ENCODE data around the gene STK10.
"Not testable (repeated sequence)": the region's sequence is repeated elsewhere in the genome, so short reads cannot be mapped to it uniquely, and the experiment has no call there.

The STK10 gene

DNA sequence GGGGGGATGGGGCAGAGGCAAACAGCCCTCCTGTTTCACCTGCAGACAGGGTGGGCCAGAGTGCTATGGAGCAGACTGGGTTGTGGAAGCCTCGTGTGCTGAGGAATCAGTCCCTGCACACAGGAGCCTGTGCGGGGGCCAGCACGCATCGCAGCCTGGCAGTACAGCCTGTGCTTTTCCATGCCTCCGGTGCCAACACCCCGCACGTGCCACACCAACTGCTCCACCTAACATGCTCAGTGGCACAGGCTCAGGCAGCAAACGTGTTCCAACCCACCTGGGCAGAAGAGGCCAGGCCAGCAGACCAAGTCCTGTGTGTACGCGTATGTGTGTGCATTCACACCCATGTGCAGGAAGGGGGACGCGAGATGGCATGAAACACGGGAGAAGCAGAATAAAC is 144.2 kb downstream of the STK10 start:
- Histone ChIP-seq H3K9ac (ENCODE audit: low read length) (no peak overlapping the region), H3K27me3 (ENCODE audit: control insufficient read depth, insufficient read depth, low read length) (no peaks in the 10 kb centered on the region), H3K36me3 (ENCODE audit: control insufficient read depth, insufficient read depth, low read length) (peaks cover 7% of the 10 kb centered on the region), H3K27ac (ENCODE audit: low read depth, low read length) (no peak overlapping the region), H3K4me1 (ENCODE audit: control insufficient read depth, insufficient read depth, low read length) (no peaks in the 10 kb centered on the region), H3K4me3 (ENCODE audit: low read length) (no peak overlapping the region)

DNA sequence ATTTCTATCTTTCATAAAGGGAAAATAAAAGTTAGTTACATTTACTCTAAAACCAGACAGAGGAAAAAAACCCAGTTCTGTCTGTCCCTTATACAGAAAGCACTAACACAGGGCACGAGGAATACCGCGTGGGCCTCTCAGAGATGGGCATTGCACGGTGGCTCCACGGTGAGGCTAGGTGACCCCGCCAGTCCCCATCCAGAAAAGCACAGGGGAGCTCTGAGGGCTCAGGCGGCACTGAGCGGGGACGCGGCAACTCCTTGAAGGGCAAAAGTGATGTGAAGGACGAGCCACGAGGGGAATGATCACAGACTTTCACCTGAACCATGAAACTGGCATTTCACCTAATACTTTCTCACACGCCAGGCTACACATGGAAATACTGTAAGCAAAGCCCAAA is 145.8 kb downstream of the STK10 start:
- Histone ChIP-seq H3K27ac (ENCODE audit: low read depth, low read length) (no peak overlapping the region), H3K27me3 (ENCODE audit: control insufficient read depth, insufficient read depth, low read length) (no peaks in the 10 kb centered on the region), H3K4me3 (ENCODE audit: low read length) (no peak overlapping the region)

DNA sequence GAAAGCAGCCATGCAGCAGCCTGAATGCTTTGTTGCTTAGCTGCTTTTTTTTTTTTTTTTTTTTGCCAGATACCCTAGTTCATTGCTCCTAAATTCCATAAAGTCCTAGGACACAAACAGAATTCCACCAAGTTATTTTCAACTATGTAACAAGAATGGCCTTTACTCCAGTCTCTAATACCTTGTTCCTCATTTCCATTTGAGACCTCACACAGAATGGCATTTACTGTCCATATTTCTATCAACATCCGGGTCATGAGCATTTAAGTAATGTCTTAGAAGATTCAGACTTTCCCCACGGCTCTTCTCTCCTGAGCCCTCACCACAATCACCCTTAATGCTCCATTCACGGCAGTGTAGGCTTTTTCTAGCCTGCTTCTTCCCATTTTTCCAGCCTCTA is 149.9 kb downstream of the STK10 start:
- Histone ChIP-seq H3K4me3 (ENCODE audit: low read length) (no peak overlapping the region), H3K36me3 (ENCODE audit: control insufficient read depth, insufficient read depth, low read length) (no peaks in the 10 kb centered on the region), H3K27me3 (ENCODE audit: control insufficient read depth, insufficient read depth, low read length) (no peaks in the 10 kb centered on the region), H3K4me1 (ENCODE audit: control insufficient read depth, insufficient read depth, low read length) (no peaks in the 10 kb centered on the region), H3K9ac (ENCODE audit: low read length) (no peak overlapping the region), H3K27ac (ENCODE audit: low read depth, low read length) (no peak overlapping the region)

More for the DNA sequence above, 145.8 kb downstream of the STK10 start:
- H3K36me3 ChIP-seq (ENCODE audit: control insufficient read depth, insufficient read depth, low read length) = peaks cover 7% of the 10 kb centered on the region
- H3K4me1 ChIP-seq (ENCODE audit: control insufficient read depth, insufficient read depth, low read length) = no peaks in the 10 kb centered on the region
- no peak overlapping the region for H3K9ac ChIP-seq (ENCODE audit: low read length)

DNA sequence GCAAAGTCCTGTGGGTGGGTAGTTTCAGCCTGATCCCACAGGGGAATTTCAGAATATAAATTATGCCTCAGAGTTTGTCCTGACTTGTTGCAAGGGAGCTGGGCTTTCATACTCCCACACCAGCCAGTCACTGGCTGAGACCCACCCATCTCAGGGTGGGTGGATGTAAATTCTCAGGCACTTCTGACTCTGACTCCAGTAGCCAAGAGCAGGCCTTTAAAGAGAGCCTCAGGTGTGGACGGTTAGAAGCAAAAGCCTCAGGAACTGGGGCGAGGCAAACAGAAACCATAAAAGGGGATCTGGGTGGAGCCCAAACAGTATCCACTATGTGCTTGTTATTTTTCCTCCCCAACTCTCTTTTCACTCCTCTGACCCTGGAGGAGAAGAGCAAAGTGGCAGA is 153.0 kb downstream of the STK10 start:
- Histone ChIP-seq H3K27me3 (ENCODE audit: control insufficient read depth, insufficient read depth, low read length) (no peaks in the 10 kb centered on the region), H3K27ac (ENCODE audit: low read depth, low read length) (no peak overlapping the region), H3K9ac (ENCODE audit: low read length) (no peak overlapping the region), H3K4me3 (ENCODE audit: low read length) (no peak overlapping the region), H3K4me1 (ENCODE audit: control insufficient read depth, insufficient read depth, low read length) (no peaks in the 10 kb centered on the region), H3K36me3 (ENCODE audit: control insufficient read depth, insufficient read depth, low read length) (no peaks in the 10 kb centered on the region)

DNA sequence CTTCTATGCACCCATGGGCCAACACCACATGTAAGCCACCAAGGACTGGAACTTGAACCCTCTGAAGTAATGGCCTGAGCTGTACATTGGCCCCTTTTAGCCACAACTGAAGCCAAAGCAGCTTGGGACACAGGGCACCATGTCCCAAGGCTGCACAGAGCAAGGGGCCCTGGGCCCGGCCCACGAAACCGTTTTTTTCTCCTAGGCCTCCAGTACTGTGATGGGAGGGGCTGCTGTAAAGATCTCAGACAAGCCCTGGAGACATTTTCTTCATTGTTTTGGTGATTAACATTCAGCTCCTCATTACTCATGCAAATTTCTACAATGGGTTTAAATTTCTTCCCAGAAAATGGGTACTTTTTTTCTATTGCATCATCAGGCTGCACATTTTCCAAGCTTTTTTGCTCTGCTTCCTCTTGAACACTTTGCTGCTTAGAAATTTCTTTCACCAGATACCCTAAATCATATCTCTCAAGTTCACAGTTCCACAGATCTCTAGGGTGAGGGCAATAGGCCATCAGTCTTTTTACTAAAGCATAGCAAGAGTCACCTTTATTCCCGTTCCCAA is 156.0 kb downstream of the STK10 start:
- no peaks in the 10 kb centered on the region for H3K36me3 ChIP-seq (ENCODE audit: control insufficient read depth, insufficient read depth, low read length)
- H3K4me3 ChIP-seq (ENCODE audit: low read length) = no peak overlapping the region
- no peaks in the 10 kb centered on the region for H3K4me1 ChIP-seq (ENCODE audit: control insufficient read depth, insufficient read depth, low read length)
- no peaks in the 10 kb centered on the region for H3K27me3 ChIP-seq (ENCODE audit: control insufficient read depth, insufficient read depth, low read length)
- no peak overlapping the region for H3K9ac ChIP-seq (ENCODE audit: low read length)
- H3K27ac ChIP-seq (ENCODE audit: low read depth, low read length) = no peak overlapping the region

DNA sequence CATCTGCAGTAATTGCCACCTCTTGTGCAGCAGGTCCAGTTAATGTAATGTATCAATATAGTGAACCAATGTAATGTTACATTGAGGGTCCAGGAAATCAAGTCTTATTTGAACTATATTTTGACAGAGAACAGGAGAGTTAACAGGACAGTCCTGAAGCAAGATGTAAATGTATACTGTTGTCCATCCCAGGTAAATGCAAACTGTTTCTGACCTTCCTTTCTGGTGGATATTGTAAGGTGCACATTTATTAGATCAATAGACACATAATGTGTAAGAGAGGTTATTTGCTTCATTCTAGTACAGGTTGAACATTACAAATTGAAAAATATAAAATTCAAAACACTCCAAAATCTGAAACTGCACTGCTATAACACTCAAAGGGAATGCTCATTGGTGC is 158.1 kb downstream of the STK10 start:
- Histone ChIP-seq H3K36me3 (ENCODE audit: control insufficient read depth, insufficient read depth, low read length) (no peaks in the 10 kb centered on the region), H3K27ac (ENCODE audit: low read depth, low read length) (no peak overlapping the region), H3K4me1 (ENCODE audit: control insufficient read depth, insufficient read depth, low read length) (no peaks in the 10 kb centered on the region), H3K27me3 (ENCODE audit: control insufficient read depth, insufficient read depth, low read length) (no peaks in the 10 kb centered on the region), H3K4me3 (ENCODE audit: low read length) (no peak overlapping the region), H3K9ac (ENCODE audit: low read length) (no peak overlapping the region)

DNA sequence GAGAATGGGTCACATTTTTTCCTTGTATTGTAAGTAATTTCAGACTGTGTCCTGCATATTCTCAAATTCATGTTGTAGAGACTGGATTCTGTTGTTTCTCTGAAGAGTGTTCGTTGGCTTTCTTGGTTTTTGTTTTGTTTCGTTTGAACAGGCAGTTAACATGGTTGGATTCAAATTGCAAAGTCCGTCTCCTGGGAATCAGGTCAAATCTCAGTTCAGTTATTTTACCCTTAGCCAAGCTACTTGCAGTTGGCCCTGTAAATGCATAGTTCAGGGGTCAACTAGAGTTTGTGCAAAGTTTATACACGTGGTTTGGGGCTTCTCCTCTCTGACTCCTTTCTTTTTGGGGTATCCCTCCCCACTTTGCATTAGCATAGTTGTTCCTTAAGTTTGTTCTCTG is 159.9 kb downstream of the STK10 start:
- no peaks in the 10 kb centered on the region for H3K4me1 ChIP-seq (ENCODE audit: control insufficient read depth, insufficient read depth, low read length)
- no peaks in the 10 kb centered on the region for H3K36me3 ChIP-seq (ENCODE audit: control insufficient read depth, insufficient read depth, low read length)
- no peak overlapping the region for H3K4me3 ChIP-seq (ENCODE audit: low read length)
- H3K27me3 ChIP-seq (ENCODE audit: control insufficient read depth, insufficient read depth, low read length) = no peaks in the 10 kb centered on the region
- H3K27ac ChIP-seq (ENCODE audit: low read depth, low read length) = no peak overlapping the region
- no peak overlapping the region for H3K9ac ChIP-seq (ENCODE audit: low read length)

DNA sequence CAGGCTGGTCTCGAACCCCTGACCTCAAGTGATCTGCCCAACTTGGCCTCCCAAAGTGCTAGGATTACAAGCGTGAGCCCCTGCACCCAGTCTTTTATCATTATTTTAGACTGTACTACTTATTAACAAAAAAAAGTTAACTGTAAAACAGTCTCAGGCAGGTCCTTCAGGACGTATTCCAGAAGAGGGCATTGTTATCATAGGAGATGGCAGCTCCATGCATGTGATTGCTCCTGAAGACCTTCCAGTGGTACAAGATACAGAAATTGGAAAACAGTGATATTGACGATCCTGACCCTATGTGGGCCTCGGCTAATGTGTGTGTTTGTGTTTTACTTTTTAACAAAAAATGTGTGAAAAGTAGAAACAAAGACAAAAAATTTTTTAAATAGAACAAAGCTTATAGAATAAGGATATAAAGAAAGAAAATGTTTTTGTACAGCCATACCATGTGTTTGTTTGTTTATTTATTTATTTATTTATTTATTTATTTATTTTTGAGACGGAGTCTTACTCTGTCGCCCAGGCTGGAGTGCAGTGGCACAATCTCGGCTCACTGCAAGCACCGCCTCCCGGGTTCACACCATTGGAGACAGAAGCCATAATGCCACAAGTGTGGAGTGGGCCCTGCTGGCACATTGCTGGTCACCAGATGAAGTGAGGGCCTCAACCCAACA is 167.8 kb downstream of the STK10 start:
- H3K4me1 ChIP-seq (ENCODE audit: control insufficient read depth, insufficient read depth, low read length); H3K9ac ChIP-seq (ENCODE audit: low read length); H3K27ac ChIP-seq (ENCODE audit: low read depth, low read length); H3K36me3 ChIP-seq (ENCODE audit: control insufficient read depth, insufficient read depth, low read length); H3K4me3 ChIP-seq (ENCODE audit: low read length); H3K27me3 ChIP-seq (ENCODE audit: control insufficient read depth, insufficient read depth, low read length): not testable (repeated sequence)

DNA sequence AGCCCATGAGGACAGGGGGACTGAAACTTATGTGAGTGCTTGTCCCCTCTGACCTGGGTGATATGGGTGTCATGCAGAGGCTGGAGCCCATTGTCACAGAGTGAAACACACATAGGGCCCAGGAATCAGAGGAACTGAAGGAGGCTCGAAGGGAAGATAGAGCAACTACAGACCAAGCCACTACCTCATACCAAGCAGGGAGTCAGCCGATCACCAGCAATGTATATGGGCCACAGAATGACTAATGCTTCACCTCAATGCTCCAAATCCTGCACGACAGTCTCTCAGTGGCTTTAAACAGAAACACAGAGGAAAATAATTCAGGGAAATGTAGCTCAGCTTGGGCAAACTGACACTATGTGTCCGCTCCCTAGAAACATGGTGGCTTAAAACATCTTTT is 172.7 kb downstream of the STK10 start:
- no peaks in the 10 kb centered on the region for H3K27me3 ChIP-seq (ENCODE audit: control insufficient read depth, insufficient read depth, low read length)
- no peaks in the 10 kb centered on the region for H3K4me1 ChIP-seq (ENCODE audit: control insufficient read depth, insufficient read depth, low read length)
- no peaks in the 10 kb centered on the region for H3K36me3 ChIP-seq (ENCODE audit: control insufficient read depth, insufficient read depth, low read length)

DNA sequence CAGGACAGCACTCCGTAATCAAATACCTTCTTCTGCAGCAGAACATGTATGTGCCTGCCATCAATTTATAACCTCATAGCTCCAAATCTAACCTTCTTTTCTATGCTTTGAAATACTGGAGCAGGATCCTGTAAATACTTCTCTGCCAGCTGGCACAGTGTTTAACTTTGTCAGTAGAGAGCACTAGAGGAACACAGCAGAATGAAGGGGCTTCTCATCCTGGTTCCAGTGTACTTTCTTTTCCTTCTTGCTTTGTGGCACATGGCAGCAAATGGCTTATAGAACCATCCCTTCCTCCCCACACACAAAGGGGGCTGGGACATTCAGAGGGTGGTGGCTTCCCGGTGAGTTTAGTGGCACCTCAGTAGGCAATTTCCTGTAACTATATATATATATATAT is 177.7 kb downstream of the STK10 start:
- peaks cover 6% of the 10 kb centered on the region for H3K4me1 ChIP-seq (ENCODE audit: control insufficient read depth, insufficient read depth, low read length)
- no peaks in the 10 kb centered on the region for H3K36me3 ChIP-seq (ENCODE audit: control insufficient read depth, insufficient read depth, low read length)
- H3K4me3 ChIP-seq (ENCODE audit: low read length) = no peak overlapping the region
- H3K27me3 ChIP-seq (ENCODE audit: control insufficient read depth, insufficient read depth, low read length) = no peaks in the 10 kb centered on the region
- H3K27ac ChIP-seq (ENCODE audit: low read depth, low read length) = no peak overlapping the region
- no peak overlapping the region for H3K9ac ChIP-seq (ENCODE audit: low read length)

More for the DNA sequence above, 172.7 kb downstream of the STK10 start:
- no peak overlapping the region for H3K9ac ChIP-seq (ENCODE audit: low read length)
- H3K4me3 ChIP-seq (ENCODE audit: low read length) = no peak overlapping the region
- H3K27ac ChIP-seq (ENCODE audit: low read depth, low read length) = no peak overlapping the region

DNA sequence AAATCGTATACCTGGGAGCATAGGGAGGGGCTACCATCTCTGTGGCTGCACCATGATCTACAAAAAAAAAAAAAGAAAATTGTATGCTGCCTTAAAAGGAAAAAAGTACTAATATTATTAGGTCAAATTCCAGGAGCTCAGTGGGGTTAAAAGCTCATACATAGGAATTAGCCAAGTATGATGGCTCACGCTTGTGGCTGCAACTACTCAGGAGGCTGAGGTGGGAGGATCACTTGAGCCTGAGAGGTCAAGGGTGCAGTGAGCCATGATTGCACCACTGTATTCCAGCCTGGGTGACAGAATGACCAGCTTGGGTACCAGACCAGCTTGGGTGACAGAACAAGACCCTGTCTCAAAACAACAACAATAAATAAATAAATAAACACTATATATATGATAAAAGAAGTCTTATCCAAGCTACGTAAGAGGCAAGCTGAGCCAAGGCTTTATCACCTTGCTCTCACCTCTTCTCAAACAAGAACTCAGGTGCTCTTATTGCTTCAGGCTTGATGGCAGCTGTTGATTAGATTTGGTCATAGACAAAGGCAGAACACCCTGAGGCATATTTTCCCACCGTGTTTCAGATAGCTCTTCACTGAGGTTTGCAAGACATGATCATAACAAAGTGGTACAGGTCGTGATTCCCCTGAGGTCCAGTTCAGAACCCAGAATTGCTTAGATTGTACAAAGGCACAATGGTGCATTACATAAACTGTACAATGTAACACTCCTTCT is 178.3 kb downstream of the STK10 start:
- Histone ChIP-seq H3K36me3 (ENCODE audit: control insufficient read depth, insufficient read depth, low read length) (no peaks in the 10 kb centered on the region), H3K9ac (ENCODE audit: low read length) (no peak overlapping the region), H3K4me3 (ENCODE audit: low read length) (no peak overlapping the region)

DNA sequence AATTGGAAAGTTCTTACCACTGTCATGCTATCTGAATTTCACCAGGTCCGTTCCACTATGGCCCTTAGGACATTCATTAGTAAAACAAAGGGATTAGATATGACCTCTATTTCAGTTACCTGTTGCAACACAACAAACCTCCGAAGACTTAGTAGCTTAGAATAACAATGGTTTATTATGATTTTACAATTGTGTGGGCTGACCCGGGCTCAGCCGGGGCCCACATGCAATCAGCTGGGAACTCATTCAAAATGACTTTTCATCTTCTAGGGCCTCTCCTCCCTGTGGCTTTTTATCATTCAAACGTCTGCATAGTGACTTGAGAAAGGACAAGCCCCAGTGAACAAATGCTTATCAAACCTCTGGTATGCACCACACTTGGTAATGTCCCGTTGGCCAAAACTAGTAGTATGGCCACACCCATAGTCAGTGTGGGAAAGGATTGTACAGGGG is 179.3 kb downstream of the STK10 start:
- H3K27me3 ChIP-seq (ENCODE audit: control insufficient read depth, insufficient read depth, low read length) = no peaks in the 10 kb centered on the region
- no peak overlapping the region for H3K27ac ChIP-seq (ENCODE audit: low read depth, low read length)
- peaks cover 15% of the 10 kb centered on the region for H3K4me1 ChIP-seq (ENCODE audit: control insufficient read depth, insufficient read depth, low read length)
- H3K4me3 ChIP-seq (ENCODE audit: low read length) = no peak overlapping the region
- no peaks in the 10 kb centered on the region for H3K36me3 ChIP-seq (ENCODE audit: control insufficient read depth, insufficient read depth, low read length)
- no peak overlapping the region for H3K9ac ChIP-seq (ENCODE audit: low read length)

More for the DNA sequence above, 178.3 kb downstream of the STK10 start:
- peaks cover 12% of the 10 kb centered on the region for H3K4me1 ChIP-seq (ENCODE audit: control insufficient read depth, insufficient read depth, low read length)
- no peaks in the 10 kb centered on the region for H3K27me3 ChIP-seq (ENCODE audit: control insufficient read depth, insufficient read depth, low read length)
- H3K27ac ChIP-seq (ENCODE audit: low read depth, low read length) = no peak overlapping the region

DNA sequence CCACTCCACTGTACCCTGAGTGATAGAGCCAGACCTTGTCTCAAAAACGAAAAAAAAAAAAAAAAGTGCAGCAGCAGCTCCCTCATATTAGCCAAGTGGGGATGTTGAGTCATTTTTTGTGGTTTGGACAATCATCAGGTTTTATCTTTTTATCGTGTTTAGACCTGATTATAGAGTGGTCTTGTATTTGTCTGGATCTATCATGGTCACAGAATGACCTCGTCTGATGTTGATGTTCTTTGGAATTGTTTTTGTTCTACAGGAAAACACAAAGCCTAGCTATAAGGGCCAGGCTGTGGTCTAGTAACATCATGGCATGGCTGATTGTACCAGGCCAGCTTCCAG is 179.9 kb downstream of the STK10 start:
- H3K27me3 ChIP-seq (ENCODE audit: control insufficient read depth, insufficient read depth, low read length) = no peaks in the 10 kb centered on the region
- no peak overlapping the region for H3K27ac ChIP-seq (ENCODE audit: low read depth, low read length)
- no peak overlapping the region for H3K9ac ChIP-seq (ENCODE audit: low read length)
- H3K36me3 ChIP-seq (ENCODE audit: control insufficient read depth, insufficient read depth, low read length) = no peaks in the 10 kb centered on the region
- no peak overlapping the region for H3K4me3 ChIP-seq (ENCODE audit: low read length)
- H3K4me1 ChIP-seq (ENCODE audit: control insufficient read depth, insufficient read depth, low read length) = peaks cover 15% of the 10 kb centered on the region

Measured in rectal smooth muscle tissue (tissue), 1 donor.